Measurements from ENCODE around the gene PLGLB1.
"Not testable (repeated sequence)": the region's sequence is repeated elsewhere in the genome, so short reads cannot be mapped to it uniquely, and the experiment has no call there.

Gene PLGLB1

DNA sequence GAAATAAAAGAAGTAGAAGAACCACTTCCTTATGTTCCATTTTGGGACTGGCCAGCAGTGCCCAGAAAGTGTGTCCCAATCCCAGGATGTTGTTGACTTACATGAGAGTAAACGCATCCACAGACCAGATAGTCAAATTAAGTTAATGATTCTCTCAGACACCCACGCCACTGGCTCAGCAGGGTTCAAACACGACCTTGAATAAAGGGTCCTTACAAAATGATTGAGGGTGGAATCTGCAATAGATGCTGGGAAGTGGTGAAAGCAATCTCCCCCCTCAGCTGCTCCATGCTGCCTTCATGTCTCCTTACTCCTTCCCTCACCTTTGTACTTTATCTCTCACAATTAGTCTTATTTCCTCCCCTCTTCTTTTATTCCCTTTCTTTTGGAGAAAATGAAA is at the start of gene PLGLB1:
Gene PLGLB1, minus strand, starts transcription at position 101 of the 400 bp plus-strand sequence. Its CDS starts 61 bp downstream, at position 40.
- DNase-seq (ENCODE audit: low read depth) = not testable (repeated sequence)

DNA sequence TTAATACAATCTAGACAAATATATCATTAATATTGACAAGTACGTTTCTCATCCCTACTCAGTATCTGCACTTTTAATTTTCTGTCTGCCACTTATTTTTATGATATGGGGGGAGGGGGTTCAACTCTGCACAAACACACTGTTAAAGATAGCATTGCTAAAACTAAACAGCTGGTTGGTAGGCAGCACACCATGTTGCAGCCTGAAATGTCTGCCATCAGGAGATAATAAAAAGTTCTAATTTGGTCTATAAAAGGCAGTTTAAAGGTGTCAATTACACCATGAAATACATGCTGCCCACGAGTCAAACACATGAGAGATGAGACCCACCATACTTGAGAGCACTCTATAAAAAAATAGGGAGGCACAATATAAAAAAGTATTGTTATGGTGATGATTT is 42.7 kb upstream of the PLGLB1 start:
- DNase-seq (ENCODE audit: low read depth) = not testable (repeated sequence)

DNA sequence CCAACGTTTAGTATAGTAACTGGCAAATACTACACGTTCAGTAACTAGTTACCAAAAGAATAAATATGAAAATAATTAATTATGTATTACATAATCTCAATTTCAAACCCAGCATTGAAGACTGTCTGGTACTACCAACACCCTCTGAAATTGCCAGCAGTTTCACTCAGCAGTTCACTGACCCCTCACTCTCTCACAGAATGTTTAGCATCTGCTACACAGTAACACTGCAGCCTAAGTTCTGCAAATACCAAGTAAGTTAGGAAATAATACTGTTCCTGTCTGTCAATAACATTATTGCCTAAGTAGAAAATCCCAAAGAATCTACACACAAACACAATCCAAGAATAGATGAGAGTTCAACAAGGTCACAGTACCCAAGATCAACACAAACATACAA is 41.8 kb upstream of the PLGLB1 start:
- DNase-seq (ENCODE audit: low read depth) = not testable (repeated sequence)

DNA sequence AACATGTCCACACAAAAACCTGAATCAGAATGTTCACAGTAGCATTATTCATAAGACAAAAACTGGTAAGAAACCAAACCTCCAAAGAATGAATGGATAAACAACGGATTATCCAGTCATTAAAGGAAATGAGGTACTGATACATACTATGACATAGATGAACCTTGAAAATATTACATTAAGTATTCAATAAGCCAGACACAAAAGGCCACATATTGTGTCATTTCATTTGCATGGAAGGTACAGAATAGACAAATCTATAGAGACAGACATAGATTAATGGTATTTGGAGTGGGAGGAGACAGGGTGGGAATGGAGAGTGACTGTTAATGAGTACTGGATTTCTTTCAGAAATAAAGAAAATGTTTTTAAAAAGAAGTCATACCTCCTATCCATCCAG is 39.9 kb upstream of the PLGLB1 start:
- not testable (repeated sequence) for DNase-seq (ENCODE audit: low read depth)

DNA sequence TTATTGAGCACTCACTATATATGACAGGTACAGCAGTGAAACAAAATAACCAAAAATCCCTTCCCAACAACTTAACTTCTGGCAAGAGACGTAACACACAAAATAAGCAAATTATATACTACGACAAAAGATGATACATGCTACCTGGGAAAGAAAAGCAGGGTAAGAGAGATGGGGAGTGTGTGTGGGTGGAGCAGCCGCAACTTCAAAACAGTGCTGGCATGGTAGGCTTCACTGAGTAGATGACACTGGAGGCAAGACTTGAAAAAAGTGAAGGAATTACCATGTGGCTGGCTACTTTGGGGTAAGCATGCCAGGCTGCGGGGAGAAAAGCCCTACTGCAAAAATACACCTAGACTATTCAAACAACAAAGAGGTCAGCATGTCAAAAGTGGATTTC is 36.0 kb upstream of the PLGLB1 start:
- not testable (repeated sequence) for DNase-seq (ENCODE audit: low read depth)

DNA sequence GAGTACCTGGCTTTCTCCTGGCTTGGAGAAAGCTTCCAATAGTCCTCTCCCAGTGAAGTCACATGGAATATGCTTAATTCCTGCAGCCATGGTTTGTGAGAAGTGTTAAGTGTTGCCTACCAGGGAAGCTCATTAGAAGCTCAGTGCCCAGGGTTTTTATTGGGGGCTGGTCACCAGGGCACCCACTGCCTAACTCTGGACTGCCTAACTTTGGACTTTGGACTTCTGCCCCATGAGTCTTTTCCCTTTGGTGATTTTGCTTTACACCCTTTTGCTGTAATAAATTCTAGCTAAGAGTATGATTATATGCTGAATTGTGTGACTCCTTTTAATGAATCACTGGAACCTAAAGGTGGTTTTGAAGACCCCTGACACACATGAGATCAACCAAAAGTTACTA is 35.2 kb upstream of the PLGLB1 start:
- not testable (repeated sequence) for DNase-seq (ENCODE audit: low read depth)

DNA sequence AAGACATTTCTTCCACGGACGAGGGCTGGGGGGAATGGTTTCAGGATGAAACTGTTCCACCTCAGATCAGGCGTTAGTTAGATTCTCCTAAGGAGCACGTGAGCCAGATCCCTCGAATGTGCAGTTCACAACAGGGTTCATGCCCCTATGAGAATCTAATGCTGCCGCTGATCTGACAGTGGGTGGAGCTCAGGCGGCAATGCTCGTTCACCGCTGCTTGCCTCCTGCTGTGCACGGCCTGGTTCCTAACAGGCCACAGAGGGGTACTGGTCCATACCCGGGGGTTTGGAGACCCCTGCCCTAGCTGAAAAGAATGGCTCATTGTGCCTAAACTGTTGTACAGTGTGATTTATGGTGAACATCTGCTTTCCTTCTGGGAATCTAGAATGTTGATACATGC is 34.8 kb upstream of the PLGLB1 start:
- not testable (repeated sequence) for DNase-seq (ENCODE audit: low read depth)

DNA sequence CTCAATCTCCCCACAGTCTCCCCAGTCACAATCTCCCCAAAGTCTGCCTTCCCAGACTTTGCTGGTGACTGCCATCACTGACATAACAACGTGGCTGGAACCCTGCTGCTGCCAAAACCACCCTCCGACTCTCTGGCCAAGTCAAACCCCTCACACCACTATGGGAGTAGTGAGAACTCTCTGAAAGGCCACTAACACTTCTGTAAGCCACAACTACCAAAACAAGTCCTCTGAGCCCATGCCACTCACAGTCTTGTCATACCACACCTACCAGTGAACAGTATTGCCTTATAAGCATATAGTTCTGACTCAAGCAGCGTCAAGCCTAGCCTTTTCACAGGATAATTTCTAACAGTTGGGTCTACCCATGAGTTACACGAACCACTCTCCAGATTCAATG is 32.7 kb upstream of the PLGLB1 start:
- DNase-seq (ENCODE audit: low read depth) = not testable (repeated sequence)

DNA sequence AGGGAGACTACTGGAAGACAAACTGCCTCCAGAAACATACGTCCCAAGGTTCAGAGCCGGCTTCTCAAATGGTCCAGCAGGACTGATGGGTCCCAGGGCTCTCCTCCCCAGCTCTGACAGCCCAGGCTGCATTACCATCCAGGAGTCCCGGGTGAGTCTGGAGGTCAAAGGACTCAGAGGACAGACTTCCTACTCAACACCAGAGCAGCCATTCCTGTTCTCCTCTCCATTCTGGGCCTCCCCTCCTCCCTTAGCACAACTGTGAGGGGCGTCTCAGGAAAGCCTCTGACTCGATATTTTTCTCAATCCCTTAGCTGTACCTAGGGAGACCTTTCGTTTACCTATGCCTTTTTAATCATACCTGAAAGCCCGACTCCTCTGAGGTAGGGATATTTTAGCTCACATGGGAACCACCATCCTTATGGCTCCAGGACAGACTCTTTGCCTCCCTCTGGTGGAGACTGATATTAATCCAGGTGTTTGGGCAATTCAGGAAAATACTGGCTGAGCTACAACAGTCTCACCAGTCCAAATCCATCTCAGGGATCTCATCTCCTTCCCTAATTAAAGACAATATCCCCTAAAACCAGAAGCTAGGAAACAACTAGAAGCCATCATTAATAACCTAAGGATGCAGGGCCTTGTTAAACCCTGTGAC is 19.8 kb upstream of the PLGLB1 start:
- not testable (repeated sequence) for DNase-seq (ENCODE audit: low read depth)

DNA sequence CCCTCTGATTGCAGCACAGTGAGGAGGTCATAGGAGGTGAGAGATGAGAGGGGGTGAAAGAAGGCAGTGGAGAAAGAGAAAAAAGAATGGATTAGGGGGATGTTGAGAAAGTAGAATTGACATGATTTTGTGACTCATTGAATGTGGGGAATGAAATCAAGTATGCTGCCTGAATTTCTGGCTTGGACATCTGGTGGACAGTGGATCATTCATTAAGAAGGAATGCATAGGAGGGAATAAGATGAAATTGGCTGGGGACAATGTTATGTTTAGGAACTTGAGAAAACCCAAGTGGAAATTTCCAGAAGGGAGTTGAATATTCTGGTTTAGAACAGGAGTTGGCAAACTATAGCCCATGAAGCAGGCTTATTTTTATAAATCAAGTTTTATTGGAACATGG is 7.0 kb upstream of the PLGLB1 start:
- DNase-seq (ENCODE audit: low read depth) = not testable (repeated sequence)

DNA sequence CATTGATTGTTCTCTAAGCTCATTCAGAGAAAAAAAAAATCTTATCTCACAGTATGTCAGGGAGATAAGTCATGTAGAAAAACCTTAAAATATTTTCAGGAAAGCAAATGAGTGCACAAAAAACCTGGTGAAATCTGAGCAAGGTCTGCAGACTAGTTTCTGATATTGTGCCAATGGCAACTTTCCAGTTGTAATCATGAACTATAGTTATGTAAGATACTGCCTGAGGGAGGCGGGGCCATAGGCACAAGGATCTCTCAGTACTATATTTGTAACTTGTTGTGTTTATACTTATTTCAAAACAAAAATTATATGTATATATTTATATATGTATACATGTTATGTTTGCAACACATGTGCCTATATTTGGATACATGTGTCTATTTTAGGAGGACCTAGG is 5.2 kb upstream of the PLGLB1 start:
- DNase-seq (ENCODE audit: low read depth) = not testable (repeated sequence)

DNA sequence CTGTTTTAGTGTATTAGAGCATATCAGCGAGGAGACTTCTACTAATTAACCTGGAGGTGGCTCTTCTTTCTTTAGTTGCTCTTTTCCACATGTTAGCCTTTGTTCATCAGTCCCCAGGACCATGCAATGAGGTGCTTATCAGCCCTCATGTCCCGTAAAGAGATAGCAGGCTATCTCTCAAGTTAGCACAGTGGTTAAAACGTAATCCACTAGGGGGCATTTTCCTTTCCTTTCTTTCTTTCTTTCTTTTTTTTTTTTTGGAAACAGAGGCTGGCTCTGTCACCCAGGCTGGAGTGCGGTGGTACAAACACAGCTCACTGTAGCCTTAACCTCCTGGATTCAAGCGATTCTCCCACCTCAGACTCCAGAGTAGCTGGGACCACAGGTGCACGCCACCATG is 4.3 kb upstream of the PLGLB1 start:
- not testable (repeated sequence) for DNase-seq (ENCODE audit: low read depth)

DNA sequence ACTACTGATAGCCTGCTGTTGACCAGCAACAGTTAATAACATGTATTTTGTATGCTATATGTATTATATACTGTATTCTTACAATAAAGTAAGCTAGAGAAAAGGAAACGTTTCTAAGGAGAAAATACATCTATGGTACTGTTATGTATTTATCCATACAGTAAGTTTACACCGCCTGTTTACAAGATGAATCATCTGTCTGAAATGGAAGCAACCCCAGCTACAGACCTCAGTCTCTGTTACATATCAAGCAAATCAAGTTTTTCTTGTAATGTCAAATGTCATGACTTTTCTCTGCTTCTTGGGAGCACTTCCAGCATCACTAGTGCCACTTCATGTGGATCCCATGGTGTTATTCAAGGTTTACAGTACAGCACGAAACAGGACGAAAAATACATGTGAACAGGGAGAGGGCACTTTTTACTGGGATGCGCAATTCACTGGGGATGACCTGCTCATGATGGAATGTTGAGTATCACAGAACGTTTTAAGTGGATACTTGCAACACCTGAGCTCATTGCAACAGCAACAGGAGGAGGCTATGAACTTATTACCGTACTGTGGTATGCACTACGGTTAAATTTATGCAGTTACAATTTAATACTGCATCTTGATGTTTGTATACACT is 2.5 kb upstream of the PLGLB1 start:
- DNase-seq (ENCODE audit: low read depth) = not testable (repeated sequence)

DNA sequence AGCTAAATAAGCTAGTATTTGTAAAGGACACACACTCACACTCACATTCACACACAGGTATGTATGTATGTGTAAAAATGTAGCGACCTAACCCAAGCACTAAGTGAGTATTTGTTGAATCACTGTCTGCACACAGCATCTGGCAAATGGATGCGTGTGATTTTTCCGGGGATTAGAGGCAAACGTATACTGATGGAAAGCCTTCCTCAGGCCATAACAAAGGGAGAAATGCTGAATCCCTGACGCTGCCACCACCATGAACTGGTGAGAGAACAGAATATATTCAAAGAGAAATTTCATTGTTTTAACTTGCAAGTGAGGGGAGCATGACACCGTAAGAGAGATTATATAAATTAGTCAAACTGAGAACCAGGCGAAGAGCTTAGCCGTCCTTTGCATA is 601 bp downstream of the PLGLB1 start:
- DNase-seq (ENCODE audit: low read depth) = not testable (repeated sequence)

DNA sequence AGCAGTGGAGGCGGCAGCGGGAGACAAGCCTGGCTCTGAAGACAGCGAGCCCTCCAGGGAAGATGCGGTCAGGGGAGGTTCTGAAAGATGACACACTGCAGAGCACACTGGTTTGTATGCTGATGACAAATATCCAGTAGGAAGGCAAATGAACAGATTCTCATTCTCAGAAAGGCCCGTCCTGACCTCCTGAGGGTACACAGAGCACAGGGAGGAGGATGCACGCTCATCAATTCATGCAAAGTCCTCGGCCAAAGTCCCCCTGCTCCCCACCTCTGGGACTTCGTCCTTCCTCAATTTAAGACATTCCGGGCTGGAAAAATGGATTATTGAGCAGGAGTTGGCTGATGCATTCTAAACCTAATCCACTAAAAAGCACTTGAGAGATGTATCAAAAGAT is 2.6 kb downstream of the PLGLB1 start:
- not testable (repeated sequence) for DNase-seq (ENCODE audit: low read depth)

DNA sequence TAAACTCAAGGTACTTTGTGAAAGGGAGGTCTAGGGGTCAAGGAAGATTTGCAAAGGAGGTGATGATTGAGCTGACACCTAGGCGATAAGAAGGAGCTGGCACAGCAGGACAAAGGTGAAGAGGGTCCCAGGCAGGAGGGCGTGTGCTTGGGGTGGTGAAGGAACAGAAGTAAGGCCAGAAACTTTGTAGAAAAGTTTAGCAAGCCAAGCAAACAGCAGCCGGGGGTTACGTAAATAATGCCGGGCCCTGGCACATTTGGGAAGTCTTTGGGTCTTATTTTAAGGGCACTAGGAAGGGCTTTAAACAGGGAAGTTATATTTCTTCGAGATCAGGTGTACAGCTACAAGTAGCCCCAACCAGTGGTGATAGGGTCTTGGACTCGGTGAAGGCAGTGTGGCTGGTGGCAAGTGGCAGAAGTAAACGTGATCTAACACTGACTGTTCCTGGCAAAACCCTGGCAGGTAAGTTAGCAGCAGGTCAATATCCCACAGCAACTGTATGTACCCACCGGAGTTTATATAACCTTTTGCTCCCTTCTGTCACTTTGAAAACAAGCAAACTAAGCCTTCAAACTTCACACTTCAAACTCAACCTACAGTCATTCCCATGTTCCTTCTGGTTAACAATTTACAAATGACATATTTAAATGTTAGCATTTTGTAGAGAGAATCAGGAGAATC is 7.0 kb downstream of the PLGLB1 start:
- not testable (repeated sequence) for DNase-seq (ENCODE audit: low read depth)

DNA sequence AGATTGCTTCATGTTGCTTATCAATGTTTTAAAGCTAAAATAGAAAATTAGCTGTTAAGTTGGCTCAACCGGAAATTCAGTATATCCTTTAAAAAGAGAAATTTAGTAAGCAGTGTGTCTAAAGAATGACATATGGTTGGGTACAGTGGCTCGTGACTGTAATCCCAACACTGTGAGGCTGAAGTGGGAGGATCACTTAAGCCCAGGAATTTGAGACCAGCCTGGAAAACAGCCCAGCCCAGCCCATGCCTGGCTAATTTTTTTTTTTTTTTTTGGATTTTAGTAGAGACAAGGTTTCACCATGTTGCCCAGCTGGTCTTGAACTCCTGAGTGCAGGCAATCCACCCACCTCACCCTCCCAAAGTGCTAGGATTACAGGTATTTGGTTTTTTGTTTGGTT is 17.2 kb downstream of the PLGLB1 start:
- DNase-seq (ENCODE audit: low read depth) = not testable (repeated sequence)

All from activated T-helper 1 cell treated with Interleukin-2 at 50 U/mL for 16 hours (primary cell).